Natural killer cell (primary cell): ENCODE data around the gene CDC42SE2. TPM values are rescaled to one million over a fixed set of nuclear protein-coding genes. Genes with fewer than 3 reads are reported as not detected.

Experiments used
- ATAC-seq, 3 donors: fragments of 150-1000 bp in 2 of 3; fragments of 200-7000 bp in 1 of 3; cut with Tn5 transposase; 1 replicate in 1 of 3; 2 replicates in 2 of 3; pipeline ENCODE4 v1.10.0; 2021; ENCODE audit warnings: mild to moderate bottlenecking in 2 of 3, moderate library complexity in 2 of 3
- DNase-seq, 2 donors: peaks; one replicate each; pipeline versions ENCODE4 v3.0.0 to v3.0.0-alpha.2; 2013 to 2021; ENCODE audit warnings: mixed read lengths in 1 of 2
- H3K27ac ChIP-seq: one replicate; pipeline ENCODE4 v1.5.1; 2013; ENCODE audit warnings: mild to moderate bottlenecking, low read length
- H3K27me3 ChIP-seq: one replicate; pipeline ENCODE4 v1.6.1; 2013; ENCODE audit warnings: low read length; ENCODE audit not compliant: control insufficient read depth, insufficient read depth
- H3K36me3 ChIP-seq: one replicate; pipeline ENCODE4 v1.6.1; 2013; ENCODE audit warnings: low read length; ENCODE audit not compliant: control insufficient read depth, insufficient read depth
- H3K4me1 ChIP-seq: one replicate; pipeline ENCODE4 v1.6.1; 2013; ENCODE audit warnings: low read length; ENCODE audit not compliant: control insufficient read depth, insufficient read depth
- H3K4me3 ChIP-seq: one replicate; pipeline ENCODE4 v1.5.1; 2013; ENCODE audit warnings: low read length
- H3K9me3 ChIP-seq: one replicate; pipeline ENCODE4 v1.6.1; 2013; ENCODE audit warnings: low read length; ENCODE audit not compliant: control insufficient read depth, insufficient read depth
- H3K27ac Mint-ChIP-seq, 2 donors: one replicate each; pipeline ENCODE4 v1.8.0; 2022; ENCODE audit warnings: mild to moderate bottlenecking in 2 of 2, mixed read lengths in 2 of 2, moderate library complexity in 1 of 2
- H3K27me3 Mint-ChIP-seq, 2 donors: one replicate each; pipeline ENCODE4 v1.8.0; 2022; ENCODE audit warnings: low read depth in 2 of 2, mixed read lengths in 2 of 2
- H3K36me3 Mint-ChIP-seq: one replicate; pipeline ENCODE4 v1.8.0; 2022; ENCODE audit warnings: mixed read lengths
- H3K4me1 Mint-ChIP-seq, 2 donors: one replicate each; pipeline ENCODE4 v1.8.0; 2022; ENCODE audit warnings: mixed read lengths in 2 of 2
- H3K4me3 Mint-ChIP-seq: one replicate; pipeline ENCODE4 v1.8.0; 2022; ENCODE audit warnings: mild to moderate bottlenecking, moderate library complexity, mixed read lengths
- H3K9me3 Mint-ChIP-seq, 2 donors: one replicate each; pipeline ENCODE4 v1.8.0; 2022; ENCODE audit warnings: mixed read lengths in 2 of 2
- CTCF ChIP-seq: fragments of 200-600 bp; IDR thresholded peaks from one replicate; pipeline ENCODE4 v1.8.0; 2022; ENCODE audit warnings: antibody characterized with exemption
- WGBS: methylation state at CpG from one replicate; pipeline ENCODE4 v1.1.7; 2013; ENCODE audit warnings: missing lambda C conversion rate; ENCODE audit not compliant: insufficient coverage; 5-methylcytosine and 5-hydroxymethylcytosine counted together
- intact Hi-C: fragments of 100-400 bp; cut with micrococcal nuclease; formaldehyde crosslinking; loops from one replicate; pipeline ENCODE4 v1.14.2; 2022
- total RNA-seq, 4 donors: library from RNA; stranded (reverse); fragments of 120-200 nt in 1 of 4; gene quantifications; one replicate each; pipeline versions ENCODE4 v1.2.3 to v1.2.4, GENCODE V29; 2013 to 2022

The CDC42SE2 gene
- total RNA-seq, 3 donors from 2014 or later (not counting 1 experiment from before 2014, with no cell fraction given) = 140 to 183 (median 166) TPM

GRCh38 chr5:131381021-131381420 lies 117.2 kb downstream of the CDC42SE2 start:
- no peak for TF ChIP-seq CTCF
- H3K27me3 Mint-ChIP-seq = no peaks in the 10 kb centered on the region
- H3K9me3 ChIP-seq = no peaks in the 10 kb centered on the region
- peaks cover 10% of the 10 kb centered on the region for H3K36me3 Mint-ChIP-seq
- H3K9me3 Mint-ChIP-seq = no peaks in the 10 kb centered on the region
- H3K27ac Mint-ChIP-seq = peak overlapping the region; percentile 89 to 95
- H3K27me3 ChIP-seq = no peaks in the 10 kb centered on the region
- peak overlapping the region; percentile 60 for H3K4me3 Mint-ChIP-seq
- peak overlapping the region; percentile 99 for H3K27ac ChIP-seq
- H3K4me1 Mint-ChIP-seq = peaks cover 74 to 76% of the 10 kb centered on the region in 2 donors
- intact Hi-C loops = loop anchor here (5.0 kb wide), 1 partner anchor 84 kb away; no protein-coding TSS in a partner anchor
- ATAC-seq (no peak), DNase-seq (peak in 1 of 2 donors; percentile 45)
- no peak overlapping the region for H3K4me3 ChIP-seq
- 84% methylated on average over 4 of the region's 4 CpGs for WGBS
- H3K4me1 ChIP-seq = peaks cover 47% of the 10 kb centered on the region
- peaks cover 10% of the 10 kb centered on the region for H3K36me3 ChIP-seq

GRCh38 chr5:131381777-131382176 lies 117.9 kb downstream of the CDC42SE2 start:
- TF ChIP-seq CTCF = no peak
- WGBS = 40% methylated on average over 2 of the region's 2 CpGs
- H3K27me3 Mint-ChIP-seq = no peaks in the 10 kb centered on the region
- peak overlapping the region; percentile 60 for H3K4me3 Mint-ChIP-seq
- intact Hi-C loops = loop anchor here (1.0 to 5.0 kb wide), 7 partner anchors 43 to 217 kb away; partner anchors contain the start of gene CDC42SE2
- peaks cover 13% of the 10 kb centered on the region for H3K36me3 Mint-ChIP-seq
- Histone ChIP-seq H3K27ac (peak overlapping the region; percentile 99), H3K9me3 (no peaks in the 10 kb centered on the region), H3K4me3 (no peak overlapping the region), H3K36me3 (peaks cover 16% of the 10 kb centered on the region), H3K4me1 (peaks cover 46% of the 10 kb centered on the region), H3K27me3 (no peaks in the 10 kb centered on the region)
- H3K9me3 Mint-ChIP-seq = no peaks in the 10 kb centered on the region
- DNase-seq (peak in 1 of 2 donors; percentile 55), ATAC-seq (no peak)
- H3K4me1 Mint-ChIP-seq = peaks cover 71 to 72% of the 10 kb centered on the region in 2 donors
- peak overlapping the region; percentile 89 to 95 for H3K27ac Mint-ChIP-seq

GRCh38 chr5:131382407-131383395 lies 118.8 kb downstream of the CDC42SE2 start:
- H3K36me3 ChIP-seq = peaks cover 21% of the 10 kb centered on the region
- intact Hi-C loops = loop anchor here (1.0 to 5.0 kb wide), 7 partner anchors 44 to 218 kb away; partner anchors contain the start of gene CDC42SE2
- H3K27me3 ChIP-seq = no peaks in the 10 kb centered on the region
- H3K9me3 ChIP-seq = no peaks in the 10 kb centered on the region
- peaks cover 46% of the 10 kb centered on the region for H3K4me1 ChIP-seq
- 5% methylated on average over 1 of the region's 3 CpGs for WGBS
- peak overlapping the region; percentile 99 for H3K27ac ChIP-seq
- DNase-seq = peak; percentile 30 to 90
- Mint-ChIP-seq H3K27me3 (no peaks in the 10 kb centered on the region), H3K4me3 (peak overlapping the region; percentile 60), H3K9me3 (no peaks in the 10 kb centered on the region), H3K27ac (peak overlapping the region; percentile 89 to 95), H3K4me1 (peaks cover 65 to 66% of the 10 kb centered on the region in 2 donors), H3K36me3 (peaks cover 13% of the 10 kb centered on the region)
- peak; percentile 68 to 89 (median 78) for ATAC-seq
- H3K4me3 ChIP-seq = no peak overlapping the region
- TF ChIP-seq CTCF = peak; percentile 74
